Ovary (tissue), 10 donors: ENCODE data around the gene TVP23A. TPM values are rescaled to one million over a fixed set of nuclear protein-coding genes. Genes with fewer than 3 reads are reported as not detected.

Experiments used
- DNase-seq, 5 donors: peaks; one replicate each; pipeline ENCODE4 v3.0.0-alpha.2; 2019 to 2020
- H3K27ac ChIP-seq, 2 donors: fragments of 200-600 bp; one replicate each; pipeline versions ENCODE4 v1.5.1 to v1.8.0; 2019 to 2022
- H3K27me3 ChIP-seq: fragments of 200-600 bp; one replicate; pipeline ENCODE4 v1.8.0; 2022
- H3K36me3 ChIP-seq: fragments of 200-600 bp; sonication (generic); one replicate; pipeline ENCODE4 v1.5.1; 2019
- H3K4me1 ChIP-seq: one replicate; pipeline ENCODE4 v1.8.1; 2013; ENCODE audit warnings: mild to moderate bottlenecking, moderate library complexity; ENCODE audit not compliant: insufficient read depth
- H3K4me3 ChIP-seq: fragments of 200-600 bp; sonication (generic); one replicate; pipeline ENCODE4 v1.5.1; 2017
- H3K9me3 ChIP-seq, 2 donors: fragments of 200-600 bp in 1 of 2; sonication (generic) in 1 of 2; one replicate each; pipeline versions ENCODE4 v1.5.1 to v1.8.1; 2013 to 2019; ENCODE audit warnings: mild to moderate bottlenecking in 1 of 2, moderate library complexity in 1 of 2
- EP300 ChIP-seq: sonication (generic); formaldehyde crosslinking; IDR thresholded peaks from one replicate; pipeline ENCODE4 v1.6.1; 2017; ENCODE audit warnings: antibody characterized with exemption
- POLR2A ChIP-seq: fragments of 450-650 bp; IDR thresholded peaks from one replicate; pipeline ENCODE4 v1.6.1; 2017; ENCODE audit warnings: antibody characterized with exemption, mild to moderate bottlenecking, moderate library complexity
- WGBS, 3 donors: extraction: QIAGEN DNeasy Blood & Tissue Kit in 1 of 3; methylation state at CpG; one replicate each; pipeline versions ENCODE4 v1.1.5 to v1.1.7; 2013 to 2017; 5-methylcytosine and 5-hydroxymethylcytosine counted together
- intact Hi-C, 4 donors: fragments of 100-400 bp; cut with DNase I; formaldehyde crosslinking; loops; one replicate each; pipeline versions ENCODE4 v1.11.0 to v1.15.1; 2022 to 2023
- long read RNA-seq, 3 donors: library from polyadenylated mRNA in 2 of 3; unstranded in 2 of 3; transcript quantifications; one replicate each; pipeline ENCODE4 v2.0.0 and lab custom pipeline, GENCODE V29; 2021 to 2026
- polyA plus RNA-seq, 2 donors: library from polyadenylated mRNA; stranded (reverse); fragments of 200-250 nt in 1 of 2; fragments of 350-450 nt in 1 of 2; fragmentation: Illumina TruSeq in 1 of 2; extraction: RNeasy Lipid Tissue Mini Kit (QIAGEN cat#74804) in 1 of 2; gene quantifications; one replicate each; pipeline ENCODE4 v1.2.3, GENCODE V29; 2013 to 2014
- total RNA-seq, 7 donors: library from RNA; depleted of rRNA in 2 of 7; stranded (reverse); fragments of >200 nt in 2 of 7; fragmentation: NEBNext Ultra II Directional in 3 of 7; extraction: Animal tissue kit (Norgen Biotek cat#: 25700) in 3 of 7; gene quantifications; one replicate each; pipeline versions ENCODE4 v1.1.0 to v1.2.4, GENCODE V29; 2016 to 2023
- TF ChIP-seq, protein P1 (sequence below), 3 donors: fragments of 450-650 bp in 2 of 3; fragments of 200-600 bp in 1 of 3; IDR thresholded peaks; one replicate each; pipeline versions ENCODE4 v1.5.1 to v1.8.0; 2016 to 2022; ENCODE audit warnings: antibody characterized with exemption in 3 of 3, mild to moderate bottlenecking in 1 of 3
- donor health status: DM: no; HTN: no; CAD: no; lungs with moderate emphysema.
- donor health status: DM: no; HTN: no; CAD: no.
- donor health status: Bipolar disorder and iron deficiency.
- donor health status: DM: yes; HTN: yes; CAD: no.
- donor health status: DM: no; HTN: no; CAD: no.
- donor health status: DM: yes; HTN: yes; CAD: no.

TVP23A gene
- total RNA-seq = 10 to 100 TPM in 1 of 7 donors, 1 to 10 TPM in 6; 3.5 to 17.1 (median 8.2) TPM
- 10 to 100 TPM in 1 of 2 donors, 1 to 10 TPM in 1; 3.2 to 15.3 TPM for polyA plus RNA-seq
- long read RNA-seq, donor 1, partial matches to known transcripts = 1 of 10 reads
- long read RNA-seq, donor 1, other reads (novel, unspliced or antisense) = 5 of 10 reads
- long read RNA-seq, donor 2, partial matches to known transcripts = 63 of 102 reads
- long read RNA-seq, donor 2, other reads (novel, unspliced or antisense) = 39 of 102 reads
- long read RNA-seq, donor 3, partial matches to known transcripts = 0 of 14 reads
- long read RNA-seq, donor 3, other reads (novel, unspliced or antisense) = 14 of 14 reads

DNA sequence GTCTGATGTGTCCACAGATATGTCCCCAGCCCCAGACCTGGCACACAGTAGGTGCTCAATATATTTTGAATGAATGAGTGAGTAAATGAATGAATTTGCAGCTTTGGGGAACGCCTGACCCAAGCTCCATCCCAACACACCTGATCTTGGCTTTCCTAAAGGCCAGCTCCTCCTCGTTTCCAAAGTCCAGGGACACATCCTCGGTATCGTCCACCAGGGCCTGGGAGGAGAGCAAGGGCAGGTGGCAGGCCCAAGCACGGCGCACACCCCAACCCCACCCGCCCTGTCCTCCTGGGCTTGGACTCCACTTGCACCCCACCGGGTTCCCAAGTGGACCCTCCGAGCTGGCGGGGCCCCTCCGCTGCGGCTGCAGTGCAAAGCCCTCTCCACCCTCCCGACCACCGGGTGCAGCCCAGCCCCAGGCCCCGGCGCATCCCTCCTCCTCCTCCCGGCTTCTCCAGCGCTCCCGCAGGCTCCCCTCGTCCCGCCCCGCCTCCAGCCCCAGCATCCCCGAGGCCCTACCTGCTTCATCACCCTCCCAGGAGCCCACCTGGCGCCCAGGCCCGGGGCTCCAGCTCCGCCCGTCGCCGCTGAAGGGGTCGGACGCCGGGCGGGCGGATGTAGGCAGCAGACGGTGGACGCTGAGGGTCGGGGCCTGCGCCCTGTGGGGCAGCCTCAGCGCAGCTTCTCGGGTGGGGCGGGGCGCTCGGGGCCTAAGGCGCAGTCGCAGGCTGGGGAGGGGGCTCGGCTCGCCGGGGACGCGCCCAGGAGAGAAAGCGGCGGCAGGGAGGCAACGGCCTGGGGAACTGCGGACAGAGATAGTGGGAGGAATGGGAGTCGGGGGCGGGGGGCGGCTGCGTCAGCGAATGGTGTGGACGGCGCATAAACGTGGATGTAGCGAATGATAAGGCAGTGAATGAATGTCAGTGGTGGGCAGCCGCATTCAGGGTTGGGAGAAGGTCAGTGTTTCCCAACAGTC lies at the start of gene TVP23A:
TSS of gene TVP23A (minus strand) at position 832 of the 979 bp plus-strand sequence. CDS start at position 531, 301 bp downstream.
- H3K4me1 ChIP-seq = no peaks in the 10 kb centered on the region
- H3K27me3 ChIP-seq = no peaks in the 10 kb centered on the region
- TF ChIP-seq EP300 = no peak
- TF ChIP-seq POLR2A = no peak
- TF ChIP-seq, protein P1, sequence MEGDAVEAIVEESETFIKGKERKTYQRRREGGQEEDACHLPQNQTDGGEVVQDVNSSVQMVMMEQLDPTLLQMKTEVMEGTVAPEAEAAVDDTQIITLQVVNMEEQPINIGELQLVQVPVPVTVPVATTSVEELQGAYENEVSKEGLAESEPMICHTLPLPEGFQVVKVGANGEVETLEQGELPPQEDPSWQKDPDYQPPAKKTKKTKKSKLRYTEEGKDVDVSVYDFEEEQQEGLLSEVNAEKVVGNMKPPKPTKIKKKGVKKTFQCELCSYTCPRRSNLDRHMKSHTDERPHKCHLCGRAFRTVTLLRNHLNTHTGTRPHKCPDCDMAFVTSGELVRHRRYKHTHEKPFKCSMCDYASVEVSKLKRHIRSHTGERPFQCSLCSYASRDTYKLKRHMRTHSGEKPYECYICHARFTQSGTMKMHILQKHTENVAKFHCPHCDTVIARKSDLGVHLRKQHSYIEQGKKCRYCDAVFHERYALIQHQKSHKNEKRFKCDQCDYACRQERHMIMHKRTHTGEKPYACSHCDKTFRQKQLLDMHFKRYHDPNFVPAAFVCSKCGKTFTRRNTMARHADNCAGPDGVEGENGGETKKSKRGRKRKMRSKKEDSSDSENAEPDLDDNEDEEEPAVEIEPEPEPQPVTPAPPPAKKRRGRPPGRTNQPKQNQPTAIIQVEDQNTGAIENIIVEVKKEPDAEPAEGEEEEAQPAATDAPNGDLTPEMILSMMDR (IDR thresholded peaks at IDR 0.05) = no peak
- H3K9me3 ChIP-seq = no peaks in the 10 kb centered on the region
- H3K27ac ChIP-seq = peak within 1 kb of the TSS; percentile 8 to 53
- peak within 1 kb of the TSS; percentile 43 for H3K4me3 ChIP-seq
- peak; percentile 38 to 68 (median 56) for DNase-seq
- intact Hi-C loops = no loop called here
- H3K36me3 ChIP-seq = no peaks in the 10 kb centered on the region
- WGBS, 3 donors = 7 to 11% (median 9%) methylated on average over 52 to 64 of the region's 64 CpGs

DNA sequence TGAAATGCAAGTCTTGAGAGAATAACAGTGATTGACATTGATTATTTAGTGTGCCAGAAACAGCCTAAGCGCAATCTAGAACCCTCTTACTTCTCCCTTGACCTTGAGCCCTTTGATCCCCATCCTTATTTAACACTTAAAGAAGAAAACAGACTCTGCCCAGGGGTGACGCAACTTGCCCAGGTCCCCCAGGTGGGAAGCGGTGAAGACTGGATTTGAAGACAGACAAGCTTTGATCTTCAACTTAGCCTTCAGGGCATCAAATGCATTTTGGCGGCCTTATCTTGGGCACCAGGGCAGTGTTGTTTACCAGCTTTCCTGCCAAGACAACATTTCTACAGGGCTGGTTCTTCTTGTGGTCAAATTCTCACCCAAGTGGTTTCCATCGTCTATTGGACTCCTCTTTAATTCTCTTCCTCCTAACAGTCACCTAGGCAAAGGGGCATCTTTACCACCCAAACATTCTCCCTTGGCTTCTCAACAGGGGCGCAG lies 49.6 kb upstream of the TVP23A start:
- Histone ChIP-seq H3K9me3 (no peaks in the 10 kb centered on the region), H3K4me3 (no peak overlapping the region), H3K36me3 (no peaks in the 10 kb centered on the region), H3K27ac (no peak overlapping the region), H3K27me3 (no peaks in the 10 kb centered on the region), H3K4me1 (peaks cover 2% of the 10 kb centered on the region)
- WGBS, 3 donors = 77 to 89% (median 86%) methylated on average over 6 of the region's 6 CpGs
- no peak for DNase-seq
- intact Hi-C loops = no loop called here
- TF ChIP-seq POLR2A (no peak), EP300 (no peak)
- TF ChIP-seq, protein P1 (IDR thresholded peaks at IDR 0.05) = no peak

DNA sequence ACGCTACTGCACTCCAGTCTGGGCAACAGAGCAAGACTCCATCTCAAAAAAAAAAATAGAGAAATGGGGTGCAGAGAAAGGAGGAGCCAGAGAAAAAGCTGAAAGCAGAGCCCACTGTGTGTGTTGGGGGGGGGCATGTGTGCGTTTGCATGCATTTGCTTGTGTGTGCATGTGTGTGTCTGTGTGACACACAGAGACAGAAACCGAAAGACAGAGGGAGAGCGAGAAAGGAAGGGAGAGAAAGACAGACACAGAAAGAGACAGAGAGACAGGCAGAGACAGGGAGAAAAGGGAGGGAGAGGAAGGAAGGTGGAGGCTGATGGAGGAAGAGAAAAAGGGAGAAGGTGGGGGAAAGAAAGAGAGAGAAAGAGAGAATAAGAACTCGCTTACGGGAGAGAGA lies 48.6 kb upstream of the TVP23A start:
- no peak overlapping the region for H3K4me3 ChIP-seq
- no peaks in the 10 kb centered on the region for H3K27me3 ChIP-seq
- H3K9me3 ChIP-seq = no peaks in the 10 kb centered on the region
- WGBS, 3 donors = 81 to 86% (median 82%) methylated on average over 6 of the region's 6 CpGs
- intact Hi-C loops = no loop called here
- H3K36me3 ChIP-seq = no peaks in the 10 kb centered on the region
- TF ChIP-seq POLR2A (no peak), EP300 (no peak)
- TF ChIP-seq, protein P1 (IDR thresholded peaks at IDR 0.05) = no peak
- no peak overlapping the region for H3K27ac ChIP-seq
- no peak for DNase-seq
- peaks cover 2% of the 10 kb centered on the region for H3K4me1 ChIP-seq
